Ramos (cell line): ENCODE measurements around the gene FBN2.
"Not testable (repeated sequence)": the region's sequence is repeated elsewhere in the genome, so short reads cannot be mapped to it uniquely, and the experiment has no call there.

Source experiments
- in situ Hi-C: fragments of 300-500 bp; cut with MboI; formaldehyde crosslinking; loops from one replicate; pipeline ENCODE4 v1.14.3; 2022; ENCODE audit warnings: low sequenced_read_pairs; ENCODE audit not compliant: unreplicated experiment

The FBN2 gene

GRCh38 chr5:128435861-128436260 is 102.2 kb downstream of the FBN2 start:
- in situ Hi-C loops: no loop called here

- in situ Hi-C loops: no loop called here
Measured at GRCh38 chr5:128434993-128435392, 103.1 kb downstream of the FBN2 start.

GRCh38 chr5:128432913-128433440 is 105.1 kb downstream of the FBN2 start:
- in situ Hi-C loops: no loop called here

- in situ Hi-C loops: no loop called here
Measured at GRCh38 chr5:128427921-128428320, 110.1 kb downstream of the FBN2 start.

- in situ Hi-C loops: no loop called here
Measured at GRCh38 chr5:128426090-128426534, 111.9 kb downstream of the FBN2 start.

DNA sequence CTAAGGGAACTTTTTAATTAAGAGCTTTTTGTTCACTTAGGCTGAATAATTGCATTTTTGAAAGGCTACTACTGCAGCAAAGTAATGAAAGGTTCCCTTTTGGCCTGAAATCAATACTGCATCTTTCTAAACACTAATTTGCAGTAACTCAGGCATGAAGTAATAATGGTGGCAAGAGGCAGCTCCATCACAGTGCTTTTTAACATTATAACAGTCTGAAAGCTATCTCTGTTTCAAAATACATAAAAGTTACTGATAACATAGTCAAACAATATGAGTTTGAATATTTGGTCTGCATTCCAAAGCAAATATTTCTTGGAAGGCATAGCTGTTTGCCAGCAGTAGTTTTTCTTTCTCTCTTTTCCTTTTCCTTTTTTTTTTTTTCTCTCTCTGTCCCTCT is 113.4 kb downstream of the FBN2 start:
- in situ Hi-C loops: no loop called here

- in situ Hi-C loops: no loop called here
Measured at GRCh38 chr5:128422612-128423011, 115.4 kb downstream of the FBN2 start.

GRCh38 chr5:128414469-128414868 is 123.6 kb downstream of the FBN2 start:
- in situ Hi-C loops: no loop called here

GRCh38 chr5:128413356-128413755 is 124.7 kb downstream of the FBN2 start:
- in situ Hi-C loops: no loop called here

- in situ Hi-C loops: no loop called here
Measured at GRCh38 chr5:128412145-128412930, 125.7 kb downstream of the FBN2 start.

- in situ Hi-C loops: no loop called here
Measured at GRCh38 chr5:128409166-128409800, 128.8 kb downstream of the FBN2 start.

- in situ Hi-C loops: no loop called here
Measured at GRCh38 chr5:128408622-128409021, 129.4 kb downstream of the FBN2 start.

DNA sequence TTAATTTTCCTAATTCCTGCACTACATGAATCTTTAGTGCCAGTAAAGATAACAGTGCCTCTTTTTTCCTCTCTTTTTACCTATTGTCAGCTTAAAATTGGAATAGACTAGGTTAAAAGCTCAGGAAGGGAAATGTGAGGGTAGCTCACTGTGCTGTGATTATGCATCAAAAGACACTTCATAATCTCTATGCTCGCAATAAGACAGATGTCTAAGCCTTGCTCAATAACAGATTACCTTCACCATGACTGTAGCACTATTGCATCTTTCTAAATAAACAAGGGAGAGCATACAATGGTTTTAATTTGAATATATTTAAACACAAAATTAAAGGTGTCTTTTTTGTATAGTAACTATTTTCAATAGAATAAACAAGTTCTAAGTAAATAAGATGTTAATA is 130.1 kb downstream of the FBN2 start:
- in situ Hi-C loops: no loop called here

DNA sequence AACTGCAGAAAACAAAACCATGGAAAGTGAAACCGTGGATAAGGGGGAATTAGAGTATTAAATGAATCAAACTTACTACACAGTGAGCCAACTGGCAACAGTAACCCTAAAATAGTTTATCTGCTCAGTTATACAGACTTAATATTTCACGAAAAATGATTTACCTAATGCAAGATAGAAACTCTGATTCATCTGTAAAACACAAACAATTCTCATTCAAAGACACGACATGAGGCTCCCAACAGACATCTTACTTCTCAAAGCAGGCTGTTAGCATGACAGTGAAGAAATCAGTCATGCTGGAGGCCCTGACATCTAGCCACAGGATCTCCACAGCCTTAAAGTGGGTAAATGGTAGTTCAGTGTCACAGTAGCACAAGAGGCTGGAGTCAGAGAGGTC is 131.2 kb downstream of the FBN2 start:
- in situ Hi-C loops: no loop called here

- in situ Hi-C loops: no loop called here
Measured at GRCh38 chr5:128405159-128405558, 132.9 kb downstream of the FBN2 start.

DNA sequence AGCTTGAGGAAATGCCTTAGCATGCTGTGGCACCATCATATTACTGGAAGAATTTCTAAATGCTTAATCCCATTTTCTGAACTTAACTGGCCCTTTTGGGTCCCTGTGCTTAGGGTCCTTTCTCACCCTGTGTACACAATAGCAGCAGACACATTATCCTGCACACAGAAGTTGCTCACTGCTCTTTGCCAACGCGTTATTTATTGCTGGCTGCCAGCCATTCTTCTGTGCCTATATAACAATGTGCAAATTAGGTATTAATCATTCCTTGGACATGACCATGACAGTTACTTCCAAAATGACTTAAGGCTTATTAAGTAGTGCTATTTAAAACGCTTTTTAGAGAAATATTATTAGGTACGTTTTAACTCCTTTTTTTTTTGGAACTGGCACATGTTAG is 134.7 kb downstream of the FBN2 start:
- in situ Hi-C loops: no loop called here

- in situ Hi-C loops: no loop called here
Measured at GRCh38 chr5:128402506-128402905, 135.5 kb downstream of the FBN2 start.

DNA sequence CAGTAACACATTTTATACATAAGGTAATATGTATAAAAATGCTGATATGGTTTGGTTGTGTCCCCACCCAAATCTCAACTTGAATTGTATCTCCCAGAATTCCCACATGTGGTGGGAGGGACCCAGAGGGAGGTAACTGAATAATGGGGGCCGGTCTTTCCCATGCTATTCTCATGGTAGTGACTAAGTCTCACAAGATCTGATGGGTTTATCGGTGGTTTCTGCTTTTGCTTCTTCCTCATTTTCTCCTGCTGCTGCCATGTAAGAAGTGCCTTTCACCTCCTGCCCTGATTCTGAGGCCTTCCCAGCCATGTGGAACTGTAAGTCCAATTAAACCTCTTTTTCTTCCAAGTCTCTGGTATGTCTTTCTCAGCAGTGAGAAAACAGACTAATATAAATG is 137.3 kb downstream of the FBN2 start:
- in situ Hi-C loops: not testable (repeated sequence)

DNA sequence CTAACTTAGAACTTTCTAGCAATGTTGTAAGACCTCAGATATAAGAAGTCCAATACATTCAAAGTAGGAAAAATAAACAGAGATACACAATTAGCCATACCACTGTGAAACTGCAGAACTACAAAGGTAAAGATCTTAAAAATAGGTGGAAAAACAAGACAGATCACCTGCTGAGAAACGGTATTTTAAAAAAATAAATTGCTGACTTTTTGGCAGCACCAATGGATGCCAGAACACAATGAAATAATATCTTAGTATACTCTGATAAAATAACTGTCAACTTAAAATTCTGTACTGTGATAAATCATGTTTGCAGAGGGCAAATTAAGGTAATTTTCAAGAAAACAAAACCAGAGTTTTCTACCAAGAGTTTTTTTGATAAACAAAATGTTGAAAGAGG is 138.9 kb downstream of the FBN2 start:
- in situ Hi-C loops: no loop called here

GRCh38 chr5:128397876-128398275 is 140.2 kb downstream of the FBN2 start:
- in situ Hi-C loops: no loop called here

- in situ Hi-C loops: no loop called here
Measured at GRCh38 chr5:128395073-128395472, 143.0 kb downstream of the FBN2 start.

- in situ Hi-C loops: no loop called here
Measured at GRCh38 chr5:128384068-128384467, 154.0 kb downstream of the FBN2 start.
